SK-N-SH (cell line): ENCODE measurements around the gene AGL. TPM values are rescaled to one million over a fixed set of nuclear protein-coding genes. Genes with fewer than 3 reads are reported as not detected.

Source experiments
- CTCF ChIA-PET: fragments of 300-600, 350-600 bp; formaldehyde crosslinking; extraction: SDS; loops from one replicate; lab custom pipeline; 2021; lab: Yijun Ruan, JAX
- POLR2A ChIA-PET: fragments of 350-600 bp; sonication (Branson Sonifier 250); formaldehyde crosslinking; extraction: SDS; loops from one replicate; lab custom pipeline; 2020; ENCODE audit warnings: antibody characterized with exemption, inconsistent platforms; lab: Yijun Ruan, JAX
- DNase-seq: peaks from one replicate; pipeline ENCODE4 v3.0.0; 2012
- H2AFZ ChIP-seq: fragments of 200-600 bp; sonication (generic); 2 replicates; pipeline ENCODE4 v1.8.1; 2016; ENCODE audit warnings: antibody characterized with exemption, mild to moderate bottlenecking, low read depth
- H3F3A ChIP-seq: fragments of 200-600 bp; sonication (generic); replicated peaks from 2 replicates; pipeline ENCODE3; 2016; ENCODE audit warnings: antibody characterized with exemption, mild to moderate bottlenecking; ENCODE audit not compliant: insufficient read depth
- H3K27ac ChIP-seq, 2 experiments: fragments of 200-500 bp in 1 of 2; fragments of 200-600 bp in 1 of 2; sonication (Bioruptor generic) in 1 of 2; sonication (generic), shearing (Covaris generic) in 1 of 2; 2 replicates each; pipeline versions ENCODE4 v1.5.1 to v1.6.1; 2014 to 2016; ENCODE audit warnings: low read depth in 2 of 2, inconsistent platforms in 1 of 2, low read length in 1 of 2, mild to moderate bottlenecking in 1 of 2, mixed read lengths in 1 of 2
- H3K27me3 ChIP-seq: fragments of 200-600 bp; sonication (generic), shearing (Covaris generic); 2 replicates; pipeline ENCODE4 v1.6.1; 2016; ENCODE audit warnings: mixed run types; ENCODE audit not compliant: insufficient read depth
- H3K36me3 ChIP-seq, 2 experiments: fragments of 200-500 bp in 1 of 2; fragments of 200-600 bp in 1 of 2; sonication (Bioruptor generic) in 1 of 2; sonication (generic) in 1 of 2; replicated peaks in 1 of 2; 2 replicates each; pipeline versions ENCODE3 to v1.5.1; 2014 to 2016; ENCODE audit warnings: low read length in 1 of 2, mild to moderate bottlenecking in 1 of 2; ENCODE audit not compliant: insufficient read depth in 2 of 2, control insufficient read depth in 1 of 2
- H3K4me1 ChIP-seq, 2 experiments: fragments of 200-500 bp in 1 of 2; fragments of 200-600 bp in 1 of 2; sonication (Bioruptor generic) in 1 of 2; sonication (generic), shearing (Covaris generic) in 1 of 2; 2 replicates each; pipeline versions ENCODE4 v1.5.1 to v1.6.1; 2014 to 2016; ENCODE audit warnings: low read depth in 1 of 2, low read length in 1 of 2, mixed run types in 1 of 2; ENCODE audit not compliant: insufficient read depth in 2 of 2, control insufficient read depth in 1 of 2
- H3K4me2 ChIP-seq: fragments of 200-600 bp; sonication (generic), shearing (Covaris generic); 2 replicates; pipeline ENCODE4 v1.6.1; 2017; ENCODE audit warnings: mixed run types
- H3K4me3 ChIP-seq, 2 experiments: fragments of 200-500 bp in 1 of 2; fragments of 200-600 bp in 1 of 2; sonication (Bioruptor generic) in 1 of 2; sonication (generic), shearing (Covaris generic) in 1 of 2; 2 replicates each; pipeline versions ENCODE4 v1.5.1 to v1.8.1; 2014 to 2016; ENCODE audit warnings: low read depth in 2 of 2, inconsistent platforms in 1 of 2, low read length in 1 of 2, mild to moderate bottlenecking in 1 of 2, mixed read lengths in 1 of 2, moderate library complexity in 1 of 2
- H3K79me2 ChIP-seq: fragments of 200-600 bp; sonication (generic); 2 replicates; pipeline ENCODE4 v1.8.1; 2017; ENCODE audit warnings: mild to moderate bottlenecking; ENCODE audit not compliant: insufficient read depth
- H3K9ac ChIP-seq: fragments of 200-600 bp; sonication (generic); 2 replicates; pipeline ENCODE4 v1.6.1; 2017; ENCODE audit warnings: mixed run types
- H3K9me2 ChIP-seq: fragments of 200-600 bp; sonication (generic); 2 replicates; pipeline ENCODE4 v1.6.1; 2017; ENCODE audit warnings: mixed run types
- H3K9me3 ChIP-seq: fragments of 200-600 bp; sonication (generic); 2 replicates; pipeline ENCODE4 v1.6.1; 2017; ENCODE audit warnings: mixed run types, mild to moderate bottlenecking, moderate library complexity
- H4K20me1 ChIP-seq: fragments of 200-600 bp; sonication (generic); 2 replicates; pipeline ENCODE4 v1.6.1; 2017; ENCODE audit warnings: mild to moderate bottlenecking, mixed run types; ENCODE audit not compliant: insufficient read depth
- CTCF ChIP-seq: fragments of 200-600 bp; sonication (generic); IDR thresholded peaks from 2 replicates; pipeline ENCODE4 v1.6.1; 2017; ENCODE audit warnings: antibody characterized with exemption, mild to moderate bottlenecking, moderate library complexity
- EP300 ChIP-seq, 2 experiments: IDR thresholded peaks; 2 replicates each; pipeline versions ENCODE4 v1.4.0 to v1.6.1; 2012; ENCODE audit warnings: borderline replicate concordance in 1 of 2, low read depth in 1 of 2, low read length in 1 of 2
- FOXM1 ChIP-seq: IDR thresholded peaks from 2 replicates; pipeline ENCODE4 v1.4.0; 2012; ENCODE audit warnings: low read depth, mild to moderate bottlenecking
- GATA2 ChIP-seq: sonication (generic); formaldehyde crosslinking; IDR thresholded peaks from 2 replicates; pipeline ENCODE4 v1.5.0; 2020; ENCODE audit warnings: mild to moderate bottlenecking, missing genetic modification reagents
- JUND ChIP-seq: IDR thresholded peaks from 2 replicates; pipeline ENCODE4 v1.4.0; 2012
- MXI1 ChIP-seq: IDR thresholded peaks from 2 replicates; pipeline ENCODE4 v1.6.1; 2012; ENCODE audit warnings: mild to moderate bottlenecking, low read depth, low read length, improper control_type of control experiment
- NFIC ChIP-seq: IDR thresholded peaks from 2 replicates; pipeline ENCODE4 v1.4.0; 2012; ENCODE audit warnings: borderline replicate concordance
- POLR2AphosphoS5 ChIP-seq: IDR thresholded peaks from 2 replicates; pipeline ENCODE4 v1.6.1; 2012; ENCODE audit warnings: low read depth, low read length
- RCOR1 ChIP-seq: fragments of 150-350 bp; IDR thresholded peaks from 2 replicates; pipeline ENCODE4 v1.6.1; 2017; ENCODE audit warnings: antibody characterized with exemption, low read length
- SIN3A ChIP-seq: IDR thresholded peaks from 2 replicates; pipeline ENCODE4 v1.6.1; 2012; ENCODE audit warnings: low read depth, mild to moderate bottlenecking, low read length, moderate library complexity, borderline replicate concordance
- SMC3 ChIP-seq: IDR thresholded peaks from 2 replicates; pipeline ENCODE4 v1.6.1; 2012; ENCODE audit warnings: low read depth, low read length, improper control_type of control experiment
- TAF1 ChIP-seq: IDR thresholded peaks from 2 replicates; pipeline ENCODE4 v1.6.1; 2012; ENCODE audit warnings: low read depth, mild to moderate bottlenecking, low read length, moderate library complexity, borderline replicate concordance
- TEAD4 ChIP-seq: IDR thresholded peaks from 2 replicates; pipeline ENCODE4 v1.4.0; 2012; ENCODE audit warnings: mild to moderate bottlenecking, borderline replicate concordance; ENCODE audit not compliant: insufficient read depth
- YY1 ChIP-seq: IDR thresholded peaks from 2 replicates; pipeline ENCODE4 v1.4.0; 2012; ENCODE audit warnings: low read depth, mild to moderate bottlenecking
- ZBTB33 ChIP-seq: IDR thresholded peaks from 2 replicates; pipeline ENCODE4 v1.4.0; 2012; ENCODE audit warnings: low read depth, borderline replicate concordance
- WGBS: methylation state at CpG from one replicate; pipeline ENCODE4 v1.1.6; 2017; ENCODE audit warnings: low lambda C conversion rate; 5-methylcytosine and 5-hydroxymethylcytosine counted together
- polyA plus RNA-seq, 3 experiments: library from polyadenylated mRNA; depleted of rRNA; stranded (reverse); fragments of >200 nt; gene quantifications; 2 replicates each; pipeline ENCODE4 v1.2.3, GENCODE V29; 2012
- TF ChIP-seq, protein P1 (sequence below): fragments of 150-350 bp; IDR thresholded peaks from 2 replicates; pipeline ENCODE4 v1.6.1; 2016; ENCODE audit warnings: mild to moderate bottlenecking, low read depth, low read length
- TF ChIP-seq, protein P2 (sequence below): fragments of 150-350 bp; IDR thresholded peaks from 2 replicates; pipeline ENCODE4 v1.6.1; 2017; ENCODE audit warnings: antibody characterized with exemption, low read length, low read depth, borderline replicate concordance

Gene AGL
- polyA plus RNA-seq, 1 of the 3 experiments (the other 2 are of a cell fraction) = 1.5 TPM

DNA sequence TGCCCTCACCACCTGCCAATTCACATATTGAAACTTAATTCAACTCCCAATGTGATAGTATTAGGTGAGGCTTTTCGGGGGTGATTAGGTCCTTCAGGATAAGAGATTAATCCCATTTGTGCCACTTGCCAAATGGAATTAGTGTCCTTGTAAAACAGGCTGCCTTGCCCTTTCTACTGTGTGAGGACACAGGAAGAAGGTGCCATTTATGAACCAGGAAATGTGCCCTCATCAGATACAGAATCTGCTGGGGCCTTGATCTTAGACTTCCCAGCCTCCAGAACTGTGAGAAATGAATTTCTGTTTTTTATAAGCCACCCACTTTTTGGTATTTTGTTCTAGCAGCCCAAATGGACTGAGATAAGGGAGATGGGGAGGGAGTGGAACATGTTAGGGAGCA lies 39.1 kb upstream of the AGL start:
- Histone ChIP-seq H3K27ac (no peak overlapping the region), H2AFZ (no peak overlapping the region), H3K4me3 (no peak overlapping the region), H3K79me2 (no peaks in the 10 kb centered on the region), H4K20me1 (no peaks in the 10 kb centered on the region), H3K9me3 (no peaks in the 10 kb centered on the region), H3F3A (no peaks in the 10 kb centered on the region), H3K36me3 (no peaks in the 10 kb centered on the region), H3K9me2 (no peaks in the 10 kb centered on the region), H3K27me3 (no peaks in the 10 kb centered on the region; the same call in 1 of the 2 replicates), H3K4me2 (no peak overlapping the region), H3K9ac (no peak overlapping the region), H3K4me1 (peaks cover 0 to 4% of the 10 kb centered on the region in 2 experiments; a peak in 2 of 4 replicates)
- no peak for DNase-seq
- POLR2A ChIA-PET = no interaction called here
- no peak for TF ChIP-seq MXI1
- no peak for TF ChIP-seq JUND
- no peak for TF ChIP-seq NFIC
- TF ChIP-seq SIN3A = no peak
- no peak for TF ChIP-seq YY1
- no peak for TF ChIP-seq RCOR1
- no peak for TF ChIP-seq POLR2AphosphoS5
- no peak for TF ChIP-seq FOXM1
- TF ChIP-seq TEAD4 = no peak
- no peak for TF ChIP-seq GATA2 (CRISPR knock-in tag)
- no peak for TF ChIP-seq CTCF
- TF ChIP-seq, protein P1, sequence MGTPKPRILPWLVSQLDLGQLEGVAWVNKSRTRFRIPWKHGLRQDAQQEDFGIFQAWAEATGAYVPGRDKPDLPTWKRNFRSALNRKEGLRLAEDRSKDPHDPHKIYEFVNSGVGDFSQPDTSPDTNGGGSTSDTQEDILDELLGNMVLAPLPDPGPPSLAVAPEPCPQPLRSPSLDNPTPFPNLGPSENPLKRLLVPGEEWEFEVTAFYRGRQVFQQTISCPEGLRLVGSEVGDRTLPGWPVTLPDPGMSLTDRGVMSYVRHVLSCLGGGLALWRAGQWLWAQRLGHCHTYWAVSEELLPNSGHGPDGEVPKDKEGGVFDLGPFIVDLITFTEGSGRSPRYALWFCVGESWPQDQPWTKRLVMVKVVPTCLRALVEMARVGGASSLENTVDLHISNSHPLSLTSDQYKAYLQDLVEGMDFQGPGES = no peak
- TF ChIP-seq EP300 (IDR thresholded peaks at IDR 0.05; ENCODE audit: borderline replicate concordance in 1 of 2, low read depth in 1 of 2, low read length in 1 of 2) = no peak
- TF ChIP-seq, protein P2, sequence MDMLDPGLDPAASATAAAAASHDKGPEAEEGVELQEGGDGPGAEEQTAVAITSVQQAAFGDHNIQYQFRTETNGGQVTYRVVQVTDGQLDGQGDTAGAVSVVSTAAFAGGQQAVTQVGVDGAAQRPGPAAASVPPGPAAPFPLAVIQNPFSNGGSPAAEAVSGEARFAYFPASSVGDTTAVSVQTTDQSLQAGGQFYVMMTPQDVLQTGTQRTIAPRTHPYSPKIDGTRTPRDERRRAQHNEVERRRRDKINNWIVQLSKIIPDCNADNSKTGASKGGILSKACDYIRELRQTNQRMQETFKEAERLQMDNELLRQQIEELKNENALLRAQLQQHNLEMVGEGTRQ = no peak
- TF ChIP-seq TAF1 = no peak
- CTCF ChIA-PET = interaction anchor here (0.9 to 1.3 kb wide), 3 partner anchors 648 to 1057 kb away, joined by 3 to 5 read pairs (median 3); no protein-coding TSS in a partner anchor
- WGBS = 75% methylated on average over 1 of the region's 1 CpG

- Histone ChIP-seq H2AFZ (no peak overlapping the region), H3K4me1 (peaks cover 0 to 4% of the 10 kb centered on the region in 2 experiments; a peak in 2 of 4 replicates), H3K79me2 (no peaks in the 10 kb centered on the region), H3F3A (no peaks in the 10 kb centered on the region), H3K9me2 (no peaks in the 10 kb centered on the region), H3K4me3 (no peak overlapping the region), H3K27me3 (no peaks in the 10 kb centered on the region; the same call in 1 of the 2 replicates), H3K36me3 (no peaks in the 10 kb centered on the region), H3K9ac (no peak overlapping the region), H3K4me2 (no peak overlapping the region), H4K20me1 (no peaks in the 10 kb centered on the region), H3K9me3 (no peaks in the 10 kb centered on the region), H3K27ac (no peak overlapping the region)
- no peak for DNase-seq
- WGBS = 83% methylated on average over 1 of the region's 1 CpG
- TF ChIP-seq ZBTB33 (no peak), SMC3 (no peak)
- ChIA-PET POLR2A (no interaction called here), CTCF (interaction anchor here (0.9 to 1.3 kb wide), 4 partner anchors 643 to 1056 kb away, joined by 3 to 5 read pairs (median 3); no protein-coding TSS in a partner anchor)
Observed at GRCh38 chr1:99811747-99812146, 38.4 kb upstream of the AGL start.
